Neural crest cell (in vitro differentiated cells): ENCODE measurements around the gene ZC2HC1B. TPM values are rescaled to one million over a fixed set of nuclear protein-coding genes. Genes with fewer than 3 reads are reported as not detected.

Experiments used
- DNase-seq: peaks from one replicate; pipeline ENCODE4 v3.0.0; 2021; ENCODE audit warnings: low read depth, mixed read lengths, low spot score
- H3K27ac Mint-ChIP-seq: one replicate; pipeline ENCODE4 v1.8.0; 2021; ENCODE audit warnings: mild to moderate bottlenecking, mixed read lengths; ENCODE audit not compliant: unreplicated experiment
- H3K27me3 Mint-ChIP-seq: 2 replicates; pipeline ENCODE4 v1.8.0; 2021; ENCODE audit warnings: low read depth, mild to moderate bottlenecking, mixed read lengths
- H3K36me3 Mint-ChIP-seq: 2 replicates; pipeline ENCODE4 v1.8.0; 2021; ENCODE audit warnings: low read depth, mild to moderate bottlenecking, mixed read lengths
- H3K4me1 Mint-ChIP-seq: 2 replicates; pipeline ENCODE4 v1.8.0; 2021; ENCODE audit warnings: mixed read lengths
- H3K4me3 Mint-ChIP-seq: one replicate; pipeline ENCODE4 v1.8.0; 2021; ENCODE audit warnings: mild to moderate bottlenecking, mixed read lengths
- H3K9me3 Mint-ChIP-seq: 2 replicates; pipeline ENCODE4 v1.8.0; 2021; ENCODE audit warnings: mixed read lengths
- CTCF ChIP-seq: fragments of 200-600 bp; sonication (generic); conservative IDR thresholded peaks from 2 replicates; pipeline ENCODE4 v1.5.0; 2021; ENCODE audit warnings: antibody characterized with exemption, mild to moderate bottlenecking
- total RNA-seq: library from RNA; stranded (reverse); gene quantifications from 2 replicates; pipeline ENCODE4 v1.2.1, GENCODE V29; 2021

The ZC2HC1B gene
- total RNA-seq, 1 donor from 2014 or later = not detected

- no peak for DNase-seq
- Mint-ChIP-seq H3K27ac (no peak overlapping the region), H3K36me3 (no peaks in the 10 kb centered on the region), H3K4me1 (no peaks in the 10 kb centered on the region), H3K27me3 (no peaks in the 10 kb centered on the region), H3K4me3 (no peak overlapping the region), H3K9me3 (no peaks in the 10 kb centered on the region)
- no peak for TF ChIP-seq CTCF
These were observed 118.7 kb downstream of the ZC2HC1B start for GRCh38 chr6:143982968-143983367.

GRCh38 chr6:143984666-143985065 is 120.4 kb downstream of the ZC2HC1B start:
- Mint-ChIP-seq H3K4me3 (no peak overlapping the region), H3K4me1 (no peaks in the 10 kb centered on the region), H3K27me3 (no peaks in the 10 kb centered on the region)

GRCh38 chr6:143986463-143987065 is 122.3 kb downstream of the ZC2HC1B start:
- no peak overlapping the region for H3K4me3 Mint-ChIP-seq

More at GRCh38 chr6:143984666-143985065, 120.4 kb downstream of the ZC2HC1B start:
- no peak for DNase-seq
- Mint-ChIP-seq H3K9me3 (peaks cover 6% of the 10 kb centered on the region), H3K36me3 (peaks cover 2% of the 10 kb centered on the region), H3K27ac (no peak overlapping the region)
- TF ChIP-seq CTCF = no peak

More at GRCh38 chr6:143986463-143987065, 122.3 kb downstream of the ZC2HC1B start:
- Mint-ChIP-seq H3K36me3 (peaks cover 4% of the 10 kb centered on the region), H3K4me1 (no peaks in the 10 kb centered on the region), H3K27ac (no peak overlapping the region), H3K9me3 (peaks cover 11% of the 10 kb centered on the region), H3K27me3 (no peaks in the 10 kb centered on the region)
- no peak for TF ChIP-seq CTCF
- DNase-seq = no peak

Other genes starting within 250 kb of the ZC2HC1B start
- gene PHACTR2, start 186.5 kb upstream of the ZC2HC1B start, total RNA-seq = 15.1 and 17.9 TPM in 2 replicates
- gene LTV1, start 21.1 kb upstream of the ZC2HC1B start, total RNA-seq = 33.1 TPM in 2 replicates
- gene PLAGL1, start 143.8 kb downstream of the ZC2HC1B start, total RNA-seq = 29.7 and 29.9 TPM in 2 replicates
- 161 and 164 TPM in 2 replicates for gene SF3B5, start 231.1 kb downstream of the ZC2HC1B start, total RNA-seq